Endothelial cell of umbilical vein (primary cell): Measurements from ENCODE around the gene SRSF11. TPM values are rescaled to one million over a fixed set of nuclear protein-coding genes. Genes with fewer than 3 reads are reported as not detected.

Experiments used
- BruUV-seq: library from RNA; stranded (reverse); fragments of 400-500 nt; replicated peaks from 2 replicates; lab custom pipeline; 2021; lab: Mats Ljungman, UMichigan
- CTCF ChIA-PET: fragments of 300-600, 350-600 bp; sonication (Branson Sonifier 250); formaldehyde crosslinking; loops from one replicate; lab custom pipeline; 2021; ENCODE audit warnings: antibody characterized with exemption, inconsistent platforms; lab: Charles Lee
- POLR2A ChIA-PET: fragments of 300-600, 350-600 bp; sonication (Branson Sonifier 250); formaldehyde crosslinking; loops from one replicate; lab custom pipeline; 2021; ENCODE audit warnings: antibody characterized with exemption, inconsistent platforms; lab: Charles Lee
- DNase-seq: peaks from one replicate; pipeline ENCODE4 v3.0.0-alpha.2; 2011; ENCODE audit warnings: low read depth, low spot score
- FAIRE-seq: peaks from 2 replicates; lab custom pipeline; 2011; peaks lifted over from hg19 to GRCh38; lab: Jason Lieb, UNC
- H2AFZ ChIP-seq: 2 replicates; pipeline ENCODE4 v1.6.0; 2012; ENCODE audit warnings: low read depth, low read length, control low read depth, inconsistent platforms
- H3K27ac ChIP-seq: 2 replicates; pipeline ENCODE4 v1.5.1; 2011; ENCODE audit warnings: low read depth, mild to moderate bottlenecking, control low read depth, low read length, moderate library complexity; ENCODE audit not compliant: insufficient read depth
- H3K27me3 ChIP-seq, 2 experiments: 2 replicates each; pipeline versions ENCODE4 v1.6.0 to v1.6.1; 2011; ENCODE audit warnings: low read length in 2 of 2, mixed read lengths in 1 of 2; ENCODE audit not compliant: control insufficient read depth in 2 of 2, insufficient read depth in 2 of 2
- H3K36me3 ChIP-seq, 2 experiments: 2 replicates in 1 of 2; 3 replicates in 1 of 2; pipeline ENCODE4 v1.5.1; 2011; ENCODE audit warnings: low read length in 2 of 2, mild to moderate bottlenecking in 1 of 2, moderate library complexity in 1 of 2; ENCODE audit not compliant: control insufficient read depth in 2 of 2, insufficient read depth in 2 of 2; ENCODE audit errors: extremely low read depth in 1 of 2
- H3K4me1 ChIP-seq: 3 replicates; pipeline ENCODE4 v1.5.1; 2011; ENCODE audit warnings: mild to moderate bottlenecking, low read length; ENCODE audit not compliant: control insufficient read depth, insufficient read depth; ENCODE audit errors: extremely low read depth
- H3K4me2 ChIP-seq: 2 replicates; pipeline ENCODE4 v1.6.1; 2011; ENCODE audit warnings: low read length, control low read depth, mixed read lengths; ENCODE audit not compliant: insufficient read depth
- H3K4me3 ChIP-seq, 3 experiments: fragments of 200-600 bp in 1 of 3; sonication (generic), shearing (Covaris generic) in 1 of 3; replicated peaks in 1 of 3; 2 replicates each; pipeline ENCODE4 v1.5.1; 2011 to 2016; ENCODE audit warnings: control low read depth in 3 of 3, low read length in 3 of 3, mild to moderate bottlenecking in 2 of 3, inconsistent platforms in 1 of 3, low read depth in 1 of 3, moderate library complexity in 1 of 3; ENCODE audit not compliant: insufficient read depth in 1 of 3
- H3K79me2 ChIP-seq: 2 replicates; pipeline ENCODE4 v1.6.0; 2012; ENCODE audit warnings: low read length, inconsistent platforms; ENCODE audit not compliant: control insufficient read depth, insufficient read depth
- H3K9ac ChIP-seq: replicated peaks from 2 replicates; pipeline ENCODE3; 2011; ENCODE audit warnings: low read length, control low read depth; ENCODE audit not compliant: insufficient read depth; ENCODE audit errors: extremely low read depth
- H3K9me1 ChIP-seq: replicated peaks from 3 replicates; pipeline ENCODE4 v1.6.0; 2011; ENCODE audit warnings: mild to moderate bottlenecking, low read length; ENCODE audit not compliant: control insufficient read depth, insufficient read depth; ENCODE audit errors: extremely low read depth
- H3K9me3 ChIP-seq: replicated peaks from 2 replicates; pipeline ENCODE4 v1.5.1; 2012; ENCODE audit warnings: low read length, inconsistent platforms; ENCODE audit not compliant: control insufficient read depth, insufficient read depth
- H4K20me1 ChIP-seq: replicated peaks from 2 replicates; pipeline ENCODE3; 2011; ENCODE audit warnings: mild to moderate bottlenecking, low read length; ENCODE audit not compliant: control insufficient read depth, insufficient read depth; ENCODE audit errors: extremely low read depth
- CTCF ChIP-seq, 2 donors: IDR thresholded peaks; 1 replicate in 1 of 2; 2 replicates in 1 of 2; pipeline ENCODE4 v1.5.1; 2011; ENCODE audit warnings: low read length in 2 of 2, mild to moderate bottlenecking in 2 of 2, moderate library complexity in 2 of 2, control low read depth in 1 of 2, inconsistent platforms in 1 of 2, low read depth in 1 of 2; ENCODE audit not compliant: insufficient read depth in 1 of 2; ENCODE audit errors: extremely low read depth in 1 of 2
- EZH2 ChIP-seq: IDR thresholded peaks from 2 replicates; pipeline ENCODE4 v1.6.1; 2012; ENCODE audit warnings: borderline replicate concordance, low read depth, mild to moderate bottlenecking, moderate library complexity, low read length, inconsistent platforms; ENCODE audit not compliant: severe bottlenecking
- FOS ChIP-seq: IDR thresholded peaks from 2 replicates; pipeline ENCODE4 v1.6.1; 2011; ENCODE audit warnings: mild to moderate bottlenecking, low read length, moderate library complexity, borderline replicate concordance; ENCODE audit not compliant: insufficient read depth
- GATA2 ChIP-seq: IDR thresholded peaks from 2 replicates; pipeline ENCODE4 v1.7.0; 2011; ENCODE audit warnings: low read depth, mild to moderate bottlenecking, moderate library complexity, mixed read lengths, low read length; ENCODE audit not compliant: insufficient read length, insufficient read depth
- JUN ChIP-seq: IDR thresholded peaks from 2 replicates; pipeline ENCODE4 v1.6.1; 2011; ENCODE audit warnings: borderline replicate concordance, low read depth; ENCODE audit not compliant: insufficient read length, insufficient read depth
- MAX ChIP-seq: IDR thresholded peaks from 2 replicates; pipeline ENCODE4 v1.6.1; 2011; ENCODE audit not compliant: insufficient read depth, insufficient read length
- MYC ChIP-seq: IDR thresholded peaks from one replicate; pipeline ENCODE4 v1.6.1; 2011; ENCODE audit warnings: mild to moderate bottlenecking, low read depth, low read length
- POLR2A ChIP-seq: IDR thresholded peaks from 2 replicates; pipeline ENCODE4 v1.6.1; 2012; ENCODE audit warnings: low read depth, mild to moderate bottlenecking, control low read depth, low read length
- POLR2AphosphoS5 ChIP-seq: IDR thresholded peaks from 2 replicates; pipeline ENCODE4 v1.6.1; 2012; ENCODE audit warnings: low read depth, mild to moderate bottlenecking, control low read depth, low read length, moderate library complexity; ENCODE audit not compliant: insufficient read depth
- dilution Hi-C: fragments of 300-500 bp; cut with MboI; formaldehyde crosslinking; loops from one replicate; pipeline ENCODE4 v1.15.0; 2019; ENCODE audit warnings: low sequenced_read_pairs; ENCODE audit not compliant: extremely low pct_ligation_motif_present
- intact Hi-C: fragments of 100-400 bp; cut with micrococcal nuclease; formaldehyde crosslinking; loops from one replicate; pipeline ENCODE4 v1.10.0; 2022
- polyA plus RNA-seq, 4 experiments: library from polyadenylated mRNA; depleted of rRNA in 3 of 4; stranded (reverse) in 3 of 4; unstranded in 1 of 4; fragments of >200 nt; gene quantifications; 2 replicates each; pipeline versions ENCODE4 v1.2.1 to v1.2.3, GENCODE V29; 2011 to 2012; ENCODE audit warnings: missing spikeins in 1 of 4
- total RNA-seq: library from RNA; stranded (reverse); gene quantifications from 2 replicates; pipeline ENCODE4 v1.2.3, GENCODE V29; 2021

Gene SRSF11
- total and polyA plus RNA-seq, 2 donors (not counting 3 experiments of a cell fraction or from before 2014, with no cell fraction given), result 177 to 241 TPM

GRCh38 chr1:70284366-70284765, 63.2 kb downstream of the SRSF11 start:
- no peaks in the 10 kb centered on the region for H3K27me3 ChIP-seq
- no peak overlapping the region for H3K27ac ChIP-seq
- H3K9me1 ChIP-seq, result no peaks in the 10 kb centered on the region
- H3K4me1 ChIP-seq, result no peaks in the 10 kb centered on the region
- H3K36me3 ChIP-seq, result no peaks in the 10 kb centered on the region
- TF ChIP-seq POLR2A (no peak), EZH2 (no peak), GATA2 (no peak), MYC (no peak), JUN (no peak), FOS (no peak), CTCF (IDR thresholded peaks at IDR 0.05; ENCODE audit: extremely low read depth in 1 of 2, insufficient read depth in 1 of 2, low read depth in 1 of 2, low read length in 2 of 2) (no peak), MAX (no peak), POLR2AphosphoS5 (no peak)
- POLR2A ChIA-PET, result no interaction called here
- no TSS peak for BruUV-seq
- H3K9me3 ChIP-seq, result no peaks in the 10 kb centered on the region
- DNase-seq (no peak), FAIRE-seq (no peak)
- dilution Hi-C loops (no loop called here), intact Hi-C loops (no loop called here)
- H3K9ac ChIP-seq, result no peak overlapping the region
- H3K4me2 ChIP-seq, result no peak overlapping the region
- H3K79me2 ChIP-seq, result peaks cover 4% of the 10 kb centered on the region
- no peak overlapping the region for H3K4me3 ChIP-seq
- no peaks in the 10 kb centered on the region for H4K20me1 ChIP-seq
- CTCF ChIA-PET, result interaction anchor here (1.6 kb wide), 1 partner anchor 15 kb away, joined by 3 read pairs; no protein-coding TSS in a partner anchor
- no peak overlapping the region for H2AFZ ChIP-seq
